ENCODE data around the gene TELO2.
A peak's percentile ranks its signal among the peaks of the same experiment; 100 is the strongest.

The TELO2 gene

GRCh38 chr16:1535391-1536291 lies 42.5 kb downstream of the TELO2 start:
- DNase-seq, result no peak

GRCh38 chr16:1536601-1537000 lies 43.4 kb downstream of the TELO2 start:
- DNase-seq, result no peak

DNA sequence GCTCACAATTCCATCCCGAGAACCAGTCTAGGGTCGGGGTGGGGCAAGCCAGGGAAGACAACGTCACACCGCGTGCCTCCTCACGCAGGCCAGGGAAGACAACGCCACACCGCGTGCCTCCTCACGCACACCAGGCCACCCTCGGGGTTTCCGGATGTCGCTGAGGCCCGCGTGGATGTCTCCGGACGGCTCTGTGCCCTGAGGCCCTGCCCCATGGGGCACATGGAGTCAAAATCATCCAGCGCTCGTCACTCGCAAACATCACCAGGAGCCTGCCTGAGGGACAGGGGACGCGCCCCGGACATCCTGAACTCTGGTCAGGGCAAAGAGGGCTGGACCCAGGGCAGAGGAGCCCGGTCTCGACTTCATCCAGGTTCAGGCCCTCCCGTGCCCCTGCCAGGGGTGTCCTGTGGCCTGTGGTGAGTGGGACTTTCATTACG lies 44.0 kb downstream of the TELO2 start:
- DNase-seq, result no peak

DNA sequence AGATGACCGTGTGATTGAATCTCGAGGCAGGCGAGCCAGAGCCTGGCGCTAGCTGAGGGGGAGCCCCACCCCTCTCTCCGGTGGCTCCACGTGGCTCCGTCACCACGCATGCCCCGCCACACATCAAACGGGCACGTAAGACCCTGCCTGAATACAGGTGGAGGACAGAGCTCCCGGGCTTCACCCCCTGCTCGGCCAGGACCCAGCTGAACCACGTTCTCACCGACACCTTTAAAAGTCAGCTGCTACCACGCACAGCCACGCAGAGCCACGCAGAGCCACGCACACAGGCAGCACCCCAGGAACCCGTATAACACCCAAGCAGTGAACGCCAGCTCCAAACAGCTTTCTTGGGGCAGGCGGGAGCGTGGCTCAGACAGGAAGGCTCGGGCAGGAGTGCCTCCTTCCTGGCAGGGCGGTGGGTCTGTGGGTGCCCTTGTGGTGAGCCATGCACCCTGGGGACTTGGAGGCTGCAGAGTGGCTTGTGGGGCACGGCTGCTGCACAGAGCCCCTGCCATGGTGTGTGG lies 44.7 kb downstream of the TELO2 start:
- no peak for DNase-seq

- DNase-seq, result no peak
Measured at GRCh38 chr16:1538804-1539520, 45.8 kb downstream of the TELO2 start.

- DNase-seq, result no peak
Measured at GRCh38 chr16:1539720-1540555, 46.8 kb downstream of the TELO2 start.

DNA sequence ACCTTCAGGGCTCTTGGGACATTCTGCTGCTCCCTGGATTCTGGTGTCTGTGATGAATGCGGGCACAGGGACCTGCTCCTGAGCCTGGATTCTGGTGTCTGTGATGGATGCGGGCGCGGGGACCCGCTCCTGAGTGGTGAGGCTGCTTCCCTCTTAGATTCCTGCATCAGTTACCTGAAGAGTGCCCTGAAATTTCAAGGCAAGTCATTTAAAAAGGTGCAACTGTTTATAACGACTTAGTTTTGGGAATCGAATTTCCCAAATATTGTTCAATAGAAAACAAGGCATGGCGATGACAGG lies 47.3 kb downstream of the TELO2 start:
- DNase-seq, result no peak

- DNase-seq, result no peak
Measured at GRCh38 chr16:1541293-1542165, 48.4 kb downstream of the TELO2 start.

DNA sequence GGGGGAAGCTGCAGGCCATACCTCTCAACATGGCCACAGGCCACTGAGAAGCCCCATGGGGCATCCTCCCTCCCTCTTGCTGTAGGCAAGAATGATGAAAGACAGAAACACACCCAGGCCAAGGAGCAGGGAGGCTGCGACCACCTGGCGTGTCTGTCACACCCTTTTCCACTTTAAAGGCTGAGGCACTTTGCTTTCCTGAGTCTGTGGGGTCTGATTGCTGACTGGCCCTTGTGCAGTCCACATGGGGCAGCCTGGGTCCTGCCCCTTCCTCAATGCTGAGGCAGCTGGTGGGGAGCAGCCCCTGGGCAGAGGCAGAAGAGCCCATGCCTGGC lies 49.0 kb downstream of the TELO2 start:
- no peak for DNase-seq

- DNase-seq, result no peak
Measured at GRCh38 chr16:1542533-1542932, 49.4 kb downstream of the TELO2 start.

DNA sequence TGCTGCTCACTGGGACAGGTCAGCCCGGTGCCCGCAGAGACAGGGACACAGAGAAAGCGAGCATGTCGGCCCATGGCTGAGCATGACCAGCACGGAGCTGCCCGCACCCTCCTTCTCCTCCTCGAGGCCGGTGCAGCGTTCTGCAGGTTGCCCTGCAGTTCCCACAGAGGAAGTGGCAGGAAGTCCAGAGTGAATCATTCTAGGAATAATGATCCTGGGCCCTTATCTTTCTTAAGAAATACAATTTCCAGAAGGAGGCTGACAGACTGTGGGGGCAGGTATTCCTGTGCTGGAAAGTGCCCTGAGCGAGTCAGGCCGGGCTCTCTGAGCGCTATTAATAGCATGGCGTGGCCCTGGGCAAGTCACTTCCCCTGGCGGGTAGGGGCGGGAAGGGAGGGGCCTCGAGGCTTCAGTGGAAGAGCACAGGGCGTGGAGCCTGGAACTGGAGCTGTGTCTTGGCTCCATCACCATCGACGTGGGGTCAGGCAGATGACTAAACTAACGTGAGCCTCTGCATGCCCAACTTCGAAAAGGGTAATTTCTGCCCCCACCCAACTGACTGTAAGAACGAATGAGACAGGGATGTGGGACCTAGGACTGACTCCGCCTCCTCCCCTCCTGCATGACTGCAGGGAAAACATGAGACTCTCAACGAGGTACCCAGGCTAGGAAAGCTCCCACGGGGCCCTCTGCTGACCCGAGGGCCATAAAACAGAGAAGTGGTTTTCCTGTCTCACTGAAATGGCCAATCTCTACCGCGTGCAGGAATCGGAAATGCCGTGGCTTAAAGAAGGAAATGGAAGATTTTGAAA lies 50.1 kb downstream of the TELO2 start:
- peak in 11 of 51 donors; percentile 7 to 39 (median 18) for DNase-seq

DNA sequence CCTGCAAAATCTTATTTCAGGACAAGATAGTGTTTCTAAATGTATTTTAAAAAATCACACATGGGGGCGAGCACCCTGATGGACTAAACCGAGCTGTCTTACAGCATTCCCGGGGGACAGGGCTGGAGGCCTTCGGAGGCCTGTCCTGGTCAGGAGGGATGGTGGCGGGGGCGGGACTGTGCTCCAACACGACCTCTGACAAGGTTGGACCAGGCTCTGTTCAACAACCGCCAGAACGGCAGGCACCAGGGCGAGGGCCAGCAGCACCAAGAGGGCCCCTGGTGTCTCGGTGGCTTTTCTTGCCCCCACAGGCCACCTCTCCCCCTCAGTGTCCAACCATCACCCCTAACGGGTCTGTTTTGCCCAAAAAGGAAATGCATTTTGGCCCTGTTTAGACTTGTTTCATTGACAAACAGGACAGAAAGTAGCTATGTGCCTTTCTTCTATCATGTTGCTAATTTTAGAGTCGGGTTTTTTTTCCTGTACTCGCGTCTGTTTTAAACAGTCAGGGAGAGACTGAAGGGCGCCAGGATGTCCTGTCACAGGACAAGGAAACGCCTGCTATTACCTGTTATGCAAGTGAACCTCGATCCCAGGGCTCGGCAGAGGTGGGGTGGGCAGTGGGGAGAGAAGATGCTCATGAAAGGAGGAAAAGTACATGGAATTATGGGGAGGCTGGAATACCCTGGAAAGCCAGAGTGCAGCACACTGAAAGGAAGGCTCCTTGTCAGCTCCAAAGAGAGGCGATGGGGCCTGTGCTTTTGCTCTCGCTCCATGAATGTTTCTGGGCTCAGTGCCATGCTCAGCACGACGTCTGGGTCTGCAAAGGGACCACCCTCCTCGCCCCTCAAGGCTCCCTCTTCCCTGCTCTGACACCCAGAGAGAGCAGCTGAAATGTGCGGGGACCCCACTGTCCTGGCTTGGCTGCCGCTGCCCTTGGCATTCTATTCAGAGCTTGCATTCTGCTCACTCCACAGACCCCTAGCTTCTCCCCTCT lies 52.2 kb downstream of the TELO2 start:
- no peak for DNase-seq

DNA sequence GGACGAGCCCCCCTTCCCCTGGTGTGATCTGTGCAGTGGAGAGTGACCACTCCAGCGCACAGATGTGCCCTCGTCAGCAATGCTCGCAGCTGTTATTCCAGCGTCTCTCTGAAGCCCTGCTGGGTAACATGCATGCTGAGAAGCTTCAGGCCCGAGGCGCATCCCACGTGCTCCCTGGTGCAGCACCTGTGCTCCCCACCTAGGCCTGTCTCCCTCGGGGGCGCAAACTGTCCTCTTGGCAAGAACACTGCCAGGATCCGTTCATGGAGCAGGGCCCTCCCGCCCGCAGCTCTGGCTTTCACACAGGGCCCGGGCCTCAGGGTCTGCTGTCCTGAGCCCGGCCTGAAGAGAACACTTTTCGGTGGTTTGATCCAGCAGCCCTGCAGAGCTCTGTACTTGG lies 53.3 kb downstream of the TELO2 start:
- no peak for DNase-seq

- DNase-seq, result no peak
Measured at GRCh38 chr16:1548233-1548632, 55.1 kb downstream of the TELO2 start.

GRCh38 chr16:1548727-1549126 lies 55.6 kb downstream of the TELO2 start:
- no peak for DNase-seq

DNA sequence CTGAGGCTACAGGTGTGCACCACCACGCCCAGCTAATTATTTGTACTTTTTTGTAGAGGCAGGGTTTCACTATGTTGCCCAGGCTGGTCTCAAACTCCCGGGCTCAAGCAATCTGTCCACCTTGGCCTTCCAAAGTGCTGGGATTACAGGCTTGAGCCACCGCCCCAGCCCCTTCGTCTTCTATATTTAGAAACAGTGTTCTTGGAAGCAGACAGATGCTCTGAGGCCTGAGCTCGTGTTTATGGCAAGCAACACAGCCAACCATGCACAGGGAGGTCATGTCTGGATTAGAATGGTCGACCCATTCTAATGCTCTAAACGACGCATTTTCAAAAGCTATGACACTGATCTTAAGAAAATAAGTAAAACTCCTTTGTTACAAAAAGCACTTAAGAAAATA lies 56.9 kb downstream of the TELO2 start:
- no peak for DNase-seq

GRCh38 chr16:1550696-1551095 lies 57.5 kb downstream of the TELO2 start:
- no peak for DNase-seq

- no peak for DNase-seq
Measured at GRCh38 chr16:1551166-1551565, 58.0 kb downstream of the TELO2 start.

DNA sequence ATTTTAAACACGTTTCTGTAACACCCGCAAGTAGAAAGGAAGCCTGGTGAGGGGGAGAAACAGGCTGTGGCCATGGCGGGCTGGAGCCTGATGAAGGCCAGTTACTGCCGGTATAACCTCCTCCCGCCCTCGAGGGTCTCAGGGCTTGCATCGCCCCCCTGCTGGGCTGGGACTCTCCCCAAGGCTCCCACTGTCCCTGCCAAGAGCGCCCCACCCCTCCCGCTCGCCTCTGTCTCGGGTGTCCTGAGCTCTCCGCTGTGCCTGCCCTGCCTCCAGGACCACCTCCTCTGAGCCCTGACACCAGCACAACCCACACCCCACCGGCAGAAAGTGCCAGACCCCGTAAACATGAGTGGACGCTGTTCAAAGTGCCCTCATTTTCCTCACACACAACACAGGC lies 59.0 kb downstream of the TELO2 start:
- DNase-seq, result no peak
